Measurements from ENCODE around the gene EARS2. TPM values are rescaled to one million over a fixed set of nuclear protein-coding genes. Genes with fewer than 3 reads are reported as not detected.

The EARS2 gene
- total and polyA plus RNA-seq, 3 donors from 2014 or later, result 32.3 to 76.7 (median 55.9) TPM

DNA sequence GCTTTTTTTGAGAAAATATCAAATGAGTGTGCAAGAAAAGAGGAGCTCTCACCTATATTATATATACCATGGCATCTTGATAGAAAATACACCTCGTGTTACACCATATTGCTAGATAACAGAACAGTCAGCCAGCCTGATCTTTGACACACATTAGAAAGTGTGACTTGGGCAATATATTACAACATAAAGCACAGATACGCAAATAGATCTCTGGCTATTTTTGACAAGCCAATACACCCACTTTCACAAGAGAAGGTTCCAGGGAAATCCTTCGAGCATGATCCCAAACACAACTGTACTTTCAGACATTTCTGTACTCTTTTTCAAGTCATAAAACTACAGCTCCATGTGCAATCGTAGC is 56.3 kb downstream of the EARS2 start:
- Histone ChIP-seq H3K36me3 (ENCODE audit: low read depth, missing control alignments) (no peaks in the 10 kb centered on the region), H3K9me3 (no peaks in the 10 kb centered on the region), H3K4me1 (peaks cover 2% of the 10 kb centered on the region), H3K27ac (no peak overlapping the region), H3K27me3 (no peaks in the 10 kb centered on the region), H3K4me3 (no peak overlapping the region)
- WGBS, 2 donors, result 56 to 63% methylated on average over 4 of the region's 4 CpGs
- TF ChIP-seq POLR2A (IDR thresholded peaks at IDR 0.05), result no peak
- TF ChIP-seq CTCF (IDR thresholded peaks at IDR 0.05), result no peak
- DNase-seq, result no peak
- intact Hi-C loops (cut with DNase I; ENCODE audit: low total_unique reads), result no loop called here

DNA sequence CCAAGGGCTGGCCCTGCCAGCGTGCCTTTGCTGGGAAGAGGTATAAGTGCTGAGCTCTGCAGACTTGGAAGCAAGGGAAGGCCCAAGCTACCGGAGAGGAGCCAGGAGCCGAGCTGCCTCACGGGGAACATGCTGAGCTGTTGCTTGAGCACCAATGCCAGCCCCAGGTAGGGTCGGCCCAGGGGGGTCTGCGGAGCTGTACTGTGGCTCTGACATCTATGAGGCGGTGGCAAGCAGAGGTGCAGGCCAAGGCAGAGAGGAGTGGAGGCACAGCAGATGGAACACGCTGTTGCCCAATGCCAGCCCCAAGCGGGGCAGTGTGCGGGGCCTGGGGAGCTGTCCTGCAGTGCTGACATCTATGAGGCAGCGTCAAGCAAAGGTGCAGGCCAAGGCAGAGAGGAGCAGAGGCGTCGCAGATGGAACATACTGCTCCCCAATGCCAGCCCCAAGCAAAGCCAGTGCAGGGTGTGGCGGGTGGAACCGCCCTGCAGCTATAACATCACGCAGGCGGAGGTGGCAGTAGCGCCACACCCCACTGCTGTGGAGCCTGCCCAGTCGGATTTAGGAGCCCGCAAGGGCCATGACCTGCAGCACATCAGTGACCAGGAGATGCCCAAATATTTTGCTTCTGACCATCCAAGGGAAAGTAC is 56.8 kb downstream of the EARS2 start:
- Histone ChIP-seq H3K27ac (no peak overlapping the region), H3K9me3 (no peaks in the 10 kb centered on the region), H3K4me3 (no peak overlapping the region), H3K4me1 (no peaks in the 10 kb centered on the region), H3K36me3 (ENCODE audit: low read depth, missing control alignments) (no peaks in the 10 kb centered on the region), H3K27me3 (no peaks in the 10 kb centered on the region)
- intact Hi-C loops (cut with DNase I; ENCODE audit: low total_unique reads), result no loop called here
- TF ChIP-seq CTCF (IDR thresholded peaks at IDR 0.05), result no peak
- no peak for TF ChIP-seq POLR2A (IDR thresholded peaks at IDR 0.05)
- DNase-seq, result no peak
- WGBS, 2 donors, result 93 to 95% methylated on average over 14 to 20 of the region's 20 CpGs

GRCh38 chr16:23499801-23500200 is 57.3 kb downstream of the EARS2 start:
- DNase-seq, result no peak
- H3K36me3 ChIP-seq (ENCODE audit: low read depth, missing control alignments), result no peaks in the 10 kb centered on the region
- TF ChIP-seq POLR2A (IDR thresholded peaks at IDR 0.05) (no peak), CTCF (IDR thresholded peaks at IDR 0.05) (no peak)
- no peaks in the 10 kb centered on the region for H3K4me1 ChIP-seq
- no peaks in the 10 kb centered on the region for H3K27me3 ChIP-seq
- 84 to 92% methylated on average over 5 to 7 of the region's 7 CpGs for WGBS, 2 donors
- intact Hi-C loops (cut with DNase I; ENCODE audit: low total_unique reads), result no loop called here
- H3K4me3 ChIP-seq, result no peak overlapping the region
- H3K27ac ChIP-seq, result no peak overlapping the region
- H3K9me3 ChIP-seq, result no peaks in the 10 kb centered on the region

DNA sequence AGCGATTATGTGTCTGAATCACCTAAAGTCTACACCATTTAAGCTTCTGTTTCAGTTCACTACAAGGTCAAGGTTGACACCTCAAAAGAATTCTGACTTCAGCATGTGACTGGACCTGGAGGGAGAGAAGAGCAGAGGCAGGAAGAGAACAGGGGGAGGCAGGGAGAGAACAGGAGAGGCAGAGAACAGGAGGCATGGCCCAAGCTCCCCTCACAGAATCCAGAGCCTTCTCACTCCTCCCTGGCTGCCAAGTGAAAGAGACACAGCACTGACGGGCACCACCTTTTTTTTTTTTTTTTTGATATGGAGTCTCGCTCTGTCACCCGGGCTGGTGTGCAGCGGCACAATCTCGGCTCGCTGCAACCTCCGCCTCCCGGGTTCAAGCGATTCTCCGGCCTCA is 58.3 kb downstream of the EARS2 start:
- no peak for DNase-seq
- 77 to 85% methylated on average over 11 of the region's 11 CpGs for WGBS, 2 donors
- no peaks in the 10 kb centered on the region for H3K27me3 ChIP-seq
- H3K4me3 ChIP-seq, result no peak overlapping the region
- TF ChIP-seq CTCF (IDR thresholded peaks at IDR 0.05) (no peak), POLR2A (IDR thresholded peaks at IDR 0.05) (no peak)
- H3K4me1 ChIP-seq, result no peaks in the 10 kb centered on the region
- no peak overlapping the region for H3K27ac ChIP-seq
- H3K9me3 ChIP-seq, result no peaks in the 10 kb centered on the region
- intact Hi-C loops (cut with DNase I; ENCODE audit: low total_unique reads), result no loop called here
- no peaks in the 10 kb centered on the region for H3K36me3 ChIP-seq (ENCODE audit: low read depth, missing control alignments)

- no peaks in the 10 kb centered on the region for H3K36me3 ChIP-seq (ENCODE audit: low read depth, missing control alignments)
- no peak for TF ChIP-seq POLR2A (IDR thresholded peaks at IDR 0.05)
- no peak for TF ChIP-seq CTCF (IDR thresholded peaks at IDR 0.05)
- 78 to 79% methylated on average over 6 of the region's 6 CpGs for WGBS, 2 donors
- intact Hi-C loops (cut with DNase I; ENCODE audit: low total_unique reads), result no loop called here
- no peak for DNase-seq
- H3K4me1 ChIP-seq, result no peaks in the 10 kb centered on the region
- no peak overlapping the region for H3K4me3 ChIP-seq
- H3K27ac ChIP-seq, result no peak overlapping the region
- H3K27me3 ChIP-seq, result no peaks in the 10 kb centered on the region
- no peaks in the 10 kb centered on the region for H3K9me3 ChIP-seq
Measured at GRCh38 chr16:23497543-23497868, 59.6 kb downstream of the EARS2 start.
